HCT116 (cell line): ENCODE data around the gene DNTT. TPM values are rescaled to one million over a fixed set of nuclear protein-coding genes. Genes with fewer than 3 reads are reported as not detected.
"Not testable (repeated sequence)": the region's sequence is repeated elsewhere in the genome, so short reads cannot be mapped to it uniquely, and the experiment has no call there.

Experiments used
- ATAC-seq: fragments of 200-7000 bp; cut with Tn5 transposase; 2 replicates; pipeline ENCODE4 v1.9.1; 2020; ENCODE audit warnings: mild to moderate bottlenecking, moderate library complexity
- BruUV-seq: library from RNA; stranded (reverse); fragments of 400-500 nt; replicated peaks from 2 replicates; lab custom pipeline; 2021; lab: Mats Ljungman, UMichigan
- CTCF ChIA-PET: fragments of 300-600 bp; sonication (Branson Sonifier 250); formaldehyde crosslinking; loops from one replicate; lab custom pipeline; 2021; ENCODE audit warnings: antibody characterized with exemption; lab: Charles Lee
- POLR2A ChIA-PET: fragments of 300-600, 350-600 bp; sonication (Branson Sonifier 250); formaldehyde crosslinking; loops from one replicate; lab custom pipeline; 2021; ENCODE audit warnings: antibody characterized with exemption; lab: Charles Lee
- RAD21 ChIA-PET, 2 experiments: fragments of 300-600 bp; sonication (Branson Sonifier 250); formaldehyde crosslinking; loops; one replicate each; lab custom pipeline; 2023; ENCODE audit warnings: low total read pairs in 2 of 2; ENCODE audit not compliant: uncharacterized antibody in 2 of 2, unreplicated experiment in 2 of 2, low non-redundant PET in 1 of 2; lab: Charles Lee
- DNase-seq: peaks from one replicate; pipeline ENCODE4 v3.0.0-alpha.2; 2010; ENCODE audit warnings: low read depth, low spot score
- H2AFZ ChIP-seq: fragments of 200-600 bp; shearing (Covaris generic), sonication (generic); 2 replicates; pipeline ENCODE4 v1.6.1; 2017; ENCODE audit warnings: low read depth, mixed run types, mixed read lengths, antibody characterized with exemption, low read length; ENCODE audit not compliant: poor library complexity, severe bottlenecking
- H3K27ac ChIP-seq: 2 replicates; pipeline ENCODE4 v1.5.1; 2012; ENCODE audit warnings: low read depth, low read length
- H3K27me3 ChIP-seq: fragments of 200-600 bp; sonication (generic); 2 replicates; pipeline ENCODE4 v1.6.1; 2016; ENCODE audit warnings: mixed run types, low read length, mixed read lengths; ENCODE audit not compliant: insufficient read depth
- H3K36me3 ChIP-seq, 2 experiments: fragments of 200-500 bp in 1 of 2; fragments of 200-600 bp in 1 of 2; sonication (Bioruptor generic) in 1 of 2; sonication (generic) in 1 of 2; 2 replicates each; pipeline versions ENCODE4 v1.5.1 to v1.6.1; 2014 to 2016; ENCODE audit warnings: low read length in 2 of 2, inconsistent platforms in 1 of 2, mixed read lengths in 1 of 2, mixed run types in 1 of 2; ENCODE audit not compliant: insufficient read depth in 2 of 2, control insufficient read depth in 1 of 2
- H3K4me1 ChIP-seq, 2 experiments: fragments of 200-600 bp in 1 of 2; sonication (generic) in 1 of 2; 2 replicates each; pipeline versions ENCODE4 v1.5.1 to v1.6.1; 2012 to 2017; ENCODE audit warnings: low read length in 2 of 2, inconsistent platforms in 1 of 2, mild to moderate bottlenecking in 1 of 2, mixed read lengths in 1 of 2, mixed run types in 1 of 2, moderate library complexity in 1 of 2; ENCODE audit not compliant: insufficient read depth in 2 of 2, control insufficient read depth in 1 of 2
- H3K4me2 ChIP-seq: fragments of 200-600 bp; sonication (generic); 2 replicates; pipeline ENCODE4 v1.6.1; 2017; ENCODE audit warnings: mixed run types, low read length, mixed read lengths
- H3K4me3 ChIP-seq, 2 experiments: fragments of 200-600 bp in 1 of 2; sonication (generic) in 1 of 2; replicated peaks in 1 of 2; 2 replicates each; pipeline ENCODE4 v1.5.1; 2011 to 2016; ENCODE audit warnings: low read length in 2 of 2, control low read depth in 1 of 2, low read depth in 1 of 2, mild to moderate bottlenecking in 1 of 2, mixed read lengths in 1 of 2, mixed run types in 1 of 2
- H3K79me2 ChIP-seq: fragments of 200-600 bp; sonication (generic); 2 replicates; pipeline ENCODE4 v1.6.1; 2017; ENCODE audit warnings: mild to moderate bottlenecking, mixed run types, low read length, moderate library complexity, mixed read lengths; ENCODE audit not compliant: insufficient read depth
- H3K9ac ChIP-seq: fragments of 200-600 bp; sonication (generic); 2 replicates; pipeline ENCODE4 v1.6.1; 2016; ENCODE audit warnings: low read length, mixed read lengths
- H3K9me2 ChIP-seq: fragments of 200-600 bp; sonication (generic), shearing (Covaris generic); 2 replicates; pipeline ENCODE4 v1.6.1; 2017; ENCODE audit warnings: mixed run types, mild to moderate bottlenecking, moderate library complexity; ENCODE audit not compliant: insufficient read depth
- H3K9me3 ChIP-seq, 2 experiments: fragments of 200-500 bp in 1 of 2; fragments of 200-600 bp in 1 of 2; sonication (Bioruptor generic) in 1 of 2; sonication (generic) in 1 of 2; 2 replicates each; pipeline ENCODE4 v1.6.1; 2014 to 2017; ENCODE audit warnings: low read length in 2 of 2, mixed read lengths in 2 of 2, inconsistent platforms in 1 of 2, low read depth in 1 of 2, mild to moderate bottlenecking in 1 of 2, mixed run types in 1 of 2, moderate library complexity in 1 of 2; ENCODE audit not compliant: control insufficient read depth in 1 of 2, insufficient read depth in 1 of 2
- H4K20me1 ChIP-seq: fragments of 200-600 bp; sonication (generic), shearing (Covaris generic); 2 replicates; pipeline ENCODE4 v1.6.1; 2017; ENCODE audit warnings: mixed run types, mild to moderate bottlenecking, moderate library complexity; ENCODE audit not compliant: insufficient read depth
- EGR1 ChIP-seq: IDR thresholded peaks from 2 replicates; pipeline ENCODE4 v1.6.1; 2012; ENCODE audit warnings: low read depth
- RAD21 ChIP-seq: IDR thresholded peaks from 2 replicates; pipeline ENCODE4 v1.6.1; 2012; ENCODE audit warnings: low read depth, mild to moderate bottlenecking
- SIN3A ChIP-seq: IDR thresholded peaks from 2 replicates; pipeline ENCODE4 v1.6.1; 2012; ENCODE audit warnings: low read depth
- intact Hi-C: fragments of 100-400 bp; cut with micrococcal nuclease; formaldehyde crosslinking; loops from 2 replicates; pipeline ENCODE4 v1.10.0; 2022
- total RNA-seq: library from RNA; stranded (reverse); gene quantifications from one replicate; pipeline ENCODE4 v1.2.1, GENCODE V29; 2021; ENCODE audit not compliant: unreplicated experiment

Gene DNTT
- total RNA-seq, 1 experiment from 2014 or later: not detected

DNA sequence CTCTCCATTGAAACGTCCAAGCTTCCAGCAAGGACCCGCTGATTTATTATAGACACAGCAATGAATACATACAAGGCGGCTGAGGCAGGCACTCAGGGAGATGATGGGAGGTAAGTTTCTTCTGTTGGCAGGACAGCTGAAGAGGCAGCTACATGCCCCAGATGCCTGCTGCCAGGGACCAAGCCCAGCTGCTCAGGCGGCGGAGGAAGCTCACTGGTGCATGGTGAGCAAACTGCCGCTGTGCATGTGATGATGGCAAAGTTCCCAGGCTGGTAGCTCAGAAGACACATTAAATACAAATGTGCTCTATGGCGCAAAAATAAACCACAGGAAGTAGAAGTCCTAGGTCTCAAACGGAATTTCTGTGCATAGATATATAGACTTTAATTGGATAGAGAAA is 2.3 kb downstream of the DNTT start:
- H3K36me3 ChIP-seq: no peaks in the 10 kb centered on the region
- intact Hi-C loops: no loop called here
- H3K4me3 ChIP-seq: no peak overlapping the region
- H3K4me1 ChIP-seq: no peaks in the 10 kb centered on the region
- no peak for ATAC-seq
- no peaks in the 10 kb centered on the region for H4K20me1 ChIP-seq
- H3K9me3 ChIP-seq: no peaks in the 10 kb centered on the region
- ChIA-PET CTCF (no interaction called here), POLR2A (no interaction called here)
- H3K27me3 ChIP-seq: peaks cover 12% of the 10 kb centered on the region; the same call in 1 of the 2 replicates
- no peak overlapping the region for H3K4me2 ChIP-seq
- no peaks in the 10 kb centered on the region for H3K79me2 ChIP-seq
- no peaks in the 10 kb centered on the region for H3K9me2 ChIP-seq
- DNase-seq: no peak
- TF ChIP-seq SIN3A (no peak), RAD21 (no peak), EGR1 (no peak)
- TF ChIP-seq, all 23 proteins: peak for 0
- no peak overlapping the region for H3K9ac ChIP-seq
- H3K27ac ChIP-seq: no peak overlapping the region
- H2AFZ ChIP-seq: no peak overlapping the region
- no TSS peak for BruUV-seq
- RAD21 ChIA-PET: interaction anchor here in 1 of 2 experiments (0.5 kb wide), 1 partner anchor 77 kb away, joined by 3 read pairs; no protein-coding TSS in a partner anchor

DNA sequence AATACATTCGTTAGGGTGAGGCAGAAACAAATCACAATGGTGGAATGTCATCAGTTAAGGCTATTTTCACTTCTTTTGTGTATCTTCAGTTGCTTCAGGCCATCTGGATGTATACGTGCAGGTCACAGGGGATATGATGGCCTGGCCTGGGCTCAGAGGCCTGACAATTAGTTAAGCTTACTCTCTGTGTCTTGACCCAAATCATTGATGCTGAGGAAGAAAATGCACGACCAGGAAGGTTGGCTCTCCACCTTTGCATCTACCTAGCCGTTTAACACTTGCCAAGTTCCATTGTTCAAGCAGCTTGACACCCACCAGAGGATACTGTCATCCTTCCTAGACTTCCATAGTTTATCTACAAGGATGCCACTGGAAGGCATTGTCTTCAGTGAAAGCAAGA is 4.6 kb downstream of the DNTT start:
- RAD21 ChIA-PET, intact Hi-C loops, CTCF ChIA-PET: not testable (repeated sequence)

More for the DNA sequence above, 4.6 kb downstream of the DNTT start:
- H3K4me2 ChIP-seq, H3K79me2 ChIP-seq, DNase-seq, H3K9ac ChIP-seq, H3K27me3 ChIP-seq, POLR2A ChIA-PET, ATAC-seq, H3K4me3 ChIP-seq, H3K4me1 ChIP-seq, H2AFZ ChIP-seq, H3K9me2 ChIP-seq, H4K20me1 ChIP-seq, H3K9me3 ChIP-seq, H3K36me3 ChIP-seq, H3K27ac ChIP-seq, BruUV-seq: not testable (repeated sequence)
